Activated CD4-positive, alpha-beta T cell treated with anti-CD3 and anti-CD28 coated beads, Interleukin-2, amount 50 U/mL, for 48 hours (primary cell): ENCODE measurements around the gene HSD17B3.
"Not testable (repeated sequence)": the region's sequence is repeated elsewhere in the genome, so short reads cannot be mapped to it uniquely, and the experiment has no call there.

Experiments used
- DNase-seq, 2 experiments: peaks; one replicate each; pipeline ENCODE4 v3.0.0-alpha.2; 2020

HSD17B3 gene

DNA sequence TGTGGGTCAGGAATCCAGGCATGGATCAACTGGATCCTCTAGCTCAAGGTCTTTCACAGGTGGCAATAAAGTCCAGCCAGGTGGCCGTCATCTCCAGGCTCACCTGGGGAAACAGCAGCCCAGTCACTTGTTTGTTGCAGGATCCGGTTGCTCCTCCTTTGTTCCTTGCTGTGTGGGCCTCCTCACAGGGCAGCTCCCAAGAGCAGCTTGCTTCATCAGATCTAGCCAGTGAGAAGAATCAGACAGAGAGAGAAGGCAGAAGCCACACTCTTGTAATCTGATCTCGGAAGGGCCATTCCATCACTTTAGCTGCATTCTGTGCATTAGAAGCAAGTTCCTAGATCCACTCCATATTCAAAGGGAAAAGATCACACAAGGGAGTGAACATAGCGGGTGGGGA lies 3.2 kb upstream of the HSD17B3 start:
- no peak for DNase-seq

DNA sequence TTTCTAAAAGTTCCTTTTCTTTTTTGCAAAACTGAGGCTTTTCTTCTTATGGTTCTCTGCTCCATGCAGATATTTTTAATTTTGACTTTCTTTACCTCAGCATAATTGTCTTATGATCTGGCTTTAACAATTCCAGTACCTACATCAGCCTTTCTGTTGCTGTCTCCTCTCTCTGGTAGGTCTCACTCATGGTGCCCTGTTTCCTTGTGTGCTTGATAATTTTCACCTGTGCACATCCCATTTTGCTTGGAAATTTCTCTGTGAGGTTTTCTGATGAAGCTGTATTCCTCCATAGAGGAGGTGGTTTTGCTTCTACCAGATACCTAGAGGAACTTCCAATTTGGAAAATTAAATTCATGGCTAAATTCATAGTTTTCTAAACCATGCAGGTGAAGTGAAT lies 2.3 kb upstream of the HSD17B3 start:
- DNase-seq: no peak

DNA sequence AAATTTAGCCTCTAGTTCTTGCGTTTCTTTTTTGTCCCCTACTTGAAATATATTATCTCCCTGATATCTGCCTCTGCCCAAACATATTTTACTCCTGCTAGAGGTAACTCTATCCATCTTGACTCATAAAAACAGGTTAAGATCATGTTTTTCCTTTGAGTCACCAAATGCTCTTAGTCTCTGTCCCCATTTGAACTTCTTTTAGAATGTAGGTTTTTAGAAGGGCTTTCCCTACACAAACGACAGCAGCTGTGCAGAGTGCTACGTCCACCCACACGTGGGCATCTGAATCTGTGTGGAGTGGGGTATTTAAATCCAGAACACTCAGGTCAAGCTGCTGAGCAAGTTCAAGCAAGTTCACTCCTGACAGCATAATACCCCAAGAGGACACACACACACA lies 2.2 kb downstream of the HSD17B3 start:
- DNase-seq: no peak

DNA sequence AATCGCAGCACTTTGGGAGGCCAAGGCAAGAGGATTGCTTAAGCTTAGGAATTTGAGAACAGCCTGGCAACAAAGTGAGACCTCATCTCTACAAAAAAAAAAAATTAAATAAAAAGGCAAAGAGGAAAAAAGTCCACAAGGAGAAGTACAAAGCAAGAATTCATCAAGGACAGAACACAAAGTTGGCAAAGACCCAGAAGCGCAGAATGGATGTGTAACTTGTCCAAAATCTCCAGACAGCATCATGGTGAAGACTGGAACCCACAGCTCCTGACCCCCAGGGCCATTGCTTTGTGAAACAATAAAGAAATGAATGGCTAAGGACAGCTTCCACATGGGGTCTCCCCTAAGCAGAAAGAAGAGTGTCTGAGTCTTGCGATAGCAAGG lies 7.8 kb downstream of the HSD17B3 start:
- no peak for DNase-seq

DNA sequence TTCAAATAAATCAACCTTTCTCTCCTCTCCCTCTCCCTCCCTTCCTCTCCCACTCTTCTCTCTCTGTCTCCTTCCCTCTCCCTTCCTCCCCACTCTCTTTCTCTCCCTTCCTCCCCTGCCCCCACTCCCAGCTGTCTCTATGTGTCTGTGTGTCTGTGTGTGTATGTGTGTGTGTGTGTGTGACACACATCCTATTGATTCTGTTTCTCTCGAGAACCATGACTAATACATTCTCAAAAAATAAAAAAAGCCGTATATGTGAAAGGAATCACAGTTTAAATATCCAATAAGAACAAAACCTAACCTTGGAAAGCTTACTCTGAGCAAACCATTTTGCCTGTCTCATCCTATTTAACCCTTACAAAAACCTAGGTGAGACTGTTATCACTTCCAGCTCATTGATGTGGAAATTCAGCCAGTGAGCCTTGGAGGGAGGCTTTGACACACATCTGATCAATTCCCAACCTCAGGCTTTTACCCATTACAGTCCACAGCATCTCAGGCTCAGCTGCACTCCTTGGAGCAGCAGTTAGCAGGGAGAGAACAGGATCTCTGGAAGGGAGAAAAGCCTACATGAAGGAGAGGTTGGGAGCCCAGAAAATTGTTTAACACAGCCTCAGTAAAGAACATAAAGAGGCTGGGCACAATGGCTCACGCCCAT lies 8.3 kb downstream of the HSD17B3 start:
- no peak for DNase-seq

DNA sequence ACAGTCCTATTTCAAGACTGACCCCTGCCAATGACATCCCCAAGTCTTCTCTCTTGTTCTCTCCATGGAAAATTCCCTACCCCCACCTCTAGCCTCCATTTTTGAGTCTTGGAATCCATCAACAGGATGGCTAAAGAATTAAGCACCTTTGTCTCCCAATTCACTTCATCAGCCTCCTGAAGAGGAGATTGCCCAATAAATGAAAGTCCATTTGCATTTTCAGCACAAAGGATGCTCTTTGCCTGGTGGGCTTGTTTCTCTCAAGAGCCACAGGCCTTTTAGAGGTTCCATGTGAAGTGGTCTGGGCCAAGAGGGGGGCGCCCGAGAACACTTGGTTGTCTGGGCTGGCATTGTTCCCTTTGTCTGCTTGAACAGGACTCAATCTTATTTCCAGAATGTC lies 12.6 kb downstream of the HSD17B3 start:
- no peak for DNase-seq

DNA sequence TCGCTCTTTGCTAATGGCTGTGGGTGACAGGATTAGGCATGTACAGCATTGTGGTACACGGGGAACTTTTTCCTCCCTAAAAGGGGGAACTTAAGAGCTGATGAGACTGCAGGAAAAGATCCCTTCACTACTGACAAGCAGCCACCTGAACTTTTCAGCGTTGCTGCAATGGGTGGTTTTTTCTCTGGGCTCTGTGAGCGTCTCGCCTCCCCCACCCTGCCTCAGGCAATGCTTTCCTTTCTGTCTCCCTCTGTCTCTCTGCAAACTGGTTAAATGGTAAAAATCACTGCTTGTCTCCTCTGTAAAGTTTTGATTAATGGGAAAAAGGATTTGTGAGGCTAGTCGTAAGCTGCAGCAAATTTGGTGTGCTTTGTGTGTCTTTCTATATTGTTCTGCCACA lies 20.3 kb downstream of the HSD17B3 start:
- DNase-seq: no peak

DNA sequence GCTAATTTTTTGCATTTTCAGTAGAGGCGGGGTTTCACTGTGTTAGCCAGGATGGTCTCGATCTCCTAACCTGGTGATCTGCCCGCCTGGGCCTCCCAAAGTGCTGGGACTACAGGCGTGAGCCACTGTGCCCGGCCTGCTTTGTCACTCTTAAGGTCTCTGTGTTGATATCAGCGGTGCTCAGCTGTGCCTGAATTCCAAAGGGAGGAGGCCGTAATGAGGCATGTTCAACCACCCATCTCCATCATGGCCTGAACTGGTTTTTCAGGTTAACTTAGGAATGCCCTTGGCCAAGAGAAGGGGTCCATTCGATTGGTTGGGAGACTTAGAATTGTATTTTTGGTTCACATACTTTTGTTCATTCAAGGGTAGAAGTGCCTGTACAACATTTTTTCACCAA lies 22.0 kb downstream of the HSD17B3 start:
- no peak for DNase-seq

DNA sequence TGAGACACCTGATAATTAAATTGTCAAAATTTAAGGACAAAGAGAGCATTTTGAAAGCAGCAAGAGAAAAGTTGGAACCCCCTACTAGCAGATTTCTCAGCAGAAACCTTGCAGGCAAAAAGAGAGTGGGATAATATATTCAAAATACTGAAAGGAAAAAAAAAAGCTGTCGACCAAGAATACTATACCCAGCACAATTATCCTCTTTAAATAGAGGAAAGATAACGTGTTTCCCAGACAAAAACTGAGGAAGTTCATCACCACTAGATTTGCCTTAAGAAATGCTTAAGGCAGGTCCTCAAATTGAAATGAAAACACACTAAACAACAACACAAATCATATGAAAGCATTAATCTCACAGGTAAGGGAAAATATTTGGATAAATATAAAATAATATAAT lies 27.0 kb downstream of the HSD17B3 start:
- no peak for DNase-seq

DNA sequence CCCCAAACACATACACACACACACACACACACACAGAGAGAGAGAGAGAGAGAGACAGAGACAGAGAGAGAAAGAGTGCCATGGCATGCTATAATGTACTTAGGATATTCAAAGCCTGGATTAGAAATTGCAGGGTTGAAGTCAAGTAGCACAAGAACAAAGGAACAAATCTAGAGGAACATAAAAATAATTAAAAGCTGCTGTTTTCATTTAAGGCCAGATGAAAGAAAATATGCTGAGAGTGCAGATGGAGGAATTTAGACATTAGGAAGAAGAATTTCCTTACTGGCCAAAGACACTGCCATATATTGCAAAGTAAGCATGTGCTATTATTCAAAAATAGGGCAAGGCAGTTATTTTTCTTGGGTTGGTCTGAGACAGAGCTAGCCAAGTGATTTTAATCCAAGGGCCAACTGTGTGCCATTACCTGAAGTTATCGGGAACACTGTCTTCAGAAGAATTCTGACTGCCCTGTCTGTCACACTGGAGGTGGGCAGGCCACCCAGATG lies 31.7 kb downstream of the HSD17B3 start:
- DNase-seq: no peak

DNA sequence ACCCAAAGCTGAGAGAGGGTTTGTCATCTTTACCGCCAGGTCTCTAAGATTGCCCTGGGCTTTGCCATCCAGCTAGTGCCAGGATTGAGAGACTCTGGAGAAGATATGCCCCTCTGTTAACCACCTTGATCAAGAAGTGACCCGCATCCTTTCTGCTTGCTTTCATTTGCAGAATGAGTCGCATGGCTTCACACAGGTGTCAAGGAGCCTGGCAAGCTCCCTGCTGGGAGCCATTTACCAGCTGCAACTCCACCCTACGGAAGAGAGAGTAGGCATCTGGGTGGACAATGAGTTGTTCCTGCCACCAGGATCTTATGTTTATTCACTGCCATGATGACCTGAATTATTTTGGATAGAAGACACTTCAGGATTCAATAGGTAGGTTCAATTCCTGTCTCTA lies 43.0 kb downstream of the HSD17B3 start:
- no peak for DNase-seq

DNA sequence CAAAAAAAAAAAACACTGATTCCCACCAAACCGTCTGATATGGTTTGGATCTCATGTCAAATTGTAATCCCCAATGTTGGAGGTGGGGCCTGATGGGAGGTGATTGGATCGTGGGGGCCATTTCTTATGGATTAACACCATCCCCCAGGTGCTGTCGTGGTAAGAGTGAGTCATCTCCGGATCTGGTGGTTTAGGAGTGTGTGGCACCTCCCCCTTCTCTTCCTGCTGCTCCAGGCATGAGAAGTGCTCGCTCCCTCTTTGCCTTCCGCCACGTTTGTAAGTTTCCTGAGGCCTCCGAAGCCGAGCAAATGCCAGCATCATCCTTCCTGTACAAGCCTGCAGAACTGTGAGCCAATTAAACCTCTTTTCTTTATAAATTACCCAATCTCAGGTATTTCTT lies 45.2 kb downstream of the HSD17B3 start:
- DNase-seq: no peak

DNA sequence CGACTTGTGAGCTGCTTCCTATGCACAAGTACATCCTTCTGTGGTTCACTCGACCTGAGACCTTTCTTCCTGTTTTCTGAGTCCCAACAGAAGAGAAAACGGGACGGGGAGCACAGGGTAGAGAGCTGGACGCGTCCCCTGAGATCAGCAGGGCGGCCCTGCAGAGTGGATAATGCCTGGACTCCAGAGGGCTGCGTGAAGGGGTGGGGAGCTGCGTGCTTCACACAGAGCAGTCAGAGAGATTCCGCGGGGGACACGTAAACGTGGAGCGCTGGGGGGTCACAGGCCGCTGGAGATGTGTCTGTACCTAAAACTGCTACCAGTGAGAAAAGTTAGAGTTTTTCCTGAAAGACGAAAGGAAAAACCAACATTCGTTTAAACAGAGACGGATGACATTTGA lies 46.3 kb downstream of the HSD17B3 start:
- no peak for DNase-seq

DNA sequence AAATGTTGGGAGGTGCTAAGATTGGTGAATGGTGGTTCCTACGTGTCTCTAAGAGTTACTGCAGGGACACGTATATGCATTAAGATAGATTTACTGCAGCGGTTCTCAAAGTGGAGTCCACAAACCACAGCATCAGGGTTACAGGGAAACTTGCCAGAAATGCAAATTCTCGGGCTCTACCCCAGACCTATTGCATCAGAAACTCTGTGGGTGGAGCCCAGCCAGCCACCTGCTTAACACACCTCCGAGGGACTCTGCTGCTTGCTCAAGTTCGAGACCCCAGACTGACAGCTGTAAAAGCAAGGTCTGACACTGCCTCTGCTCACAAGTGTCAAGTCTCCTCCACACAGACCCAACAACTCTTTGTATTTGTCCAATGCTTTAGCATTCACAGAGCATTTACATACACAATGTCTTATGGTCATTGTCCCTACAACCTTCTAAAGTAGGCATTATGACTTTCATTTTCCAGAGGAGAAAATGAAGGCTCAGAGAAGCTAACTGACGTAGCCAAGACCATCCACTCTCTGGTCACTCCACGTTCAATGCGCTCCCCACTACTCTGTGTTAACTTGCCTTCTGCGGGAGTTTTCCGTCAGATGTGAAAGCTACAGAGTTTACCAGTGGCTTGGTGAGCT lies 48.8 kb downstream of the HSD17B3 start:
- DNase-seq: no peak

DNA sequence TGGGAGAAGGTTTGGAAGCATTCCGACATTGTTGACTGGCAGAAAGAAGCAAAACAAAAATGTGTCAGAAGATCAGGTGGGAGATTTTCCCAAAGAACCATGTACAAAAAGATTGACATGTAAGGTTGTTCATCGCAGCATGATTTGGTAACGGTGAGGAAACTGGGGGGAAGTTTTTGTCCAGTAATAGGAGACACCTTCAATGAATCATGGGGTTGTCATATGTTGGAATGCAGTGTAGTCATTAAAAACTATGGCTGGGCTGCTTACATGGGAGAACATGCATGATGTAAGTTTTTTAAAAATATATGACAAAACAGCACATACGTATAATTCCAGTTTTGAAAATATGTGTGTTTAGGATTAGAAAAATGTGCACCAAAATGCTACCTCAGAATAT lies 50.5 kb downstream of the HSD17B3 start:
- no peak for DNase-seq

DNA sequence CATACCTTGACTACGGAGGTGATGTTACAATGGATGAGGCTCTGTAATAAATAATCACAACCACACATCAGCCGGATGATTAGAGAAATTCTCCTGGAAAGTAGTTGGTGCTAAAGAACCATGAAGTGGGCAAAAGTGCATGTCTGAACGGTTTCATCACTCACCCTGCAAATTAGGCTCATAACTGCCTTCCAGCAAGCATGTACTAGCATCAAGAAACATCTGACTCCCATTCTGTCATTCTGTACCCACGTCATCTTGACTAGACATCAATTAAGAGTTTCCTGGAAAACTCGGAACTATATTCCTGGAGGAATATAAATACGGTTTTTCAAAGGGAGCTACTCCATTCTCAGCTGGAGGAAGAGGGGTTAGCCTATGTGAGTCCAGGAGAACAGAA lies 52.2 kb downstream of the HSD17B3 start:
- DNase-seq: no peak

DNA sequence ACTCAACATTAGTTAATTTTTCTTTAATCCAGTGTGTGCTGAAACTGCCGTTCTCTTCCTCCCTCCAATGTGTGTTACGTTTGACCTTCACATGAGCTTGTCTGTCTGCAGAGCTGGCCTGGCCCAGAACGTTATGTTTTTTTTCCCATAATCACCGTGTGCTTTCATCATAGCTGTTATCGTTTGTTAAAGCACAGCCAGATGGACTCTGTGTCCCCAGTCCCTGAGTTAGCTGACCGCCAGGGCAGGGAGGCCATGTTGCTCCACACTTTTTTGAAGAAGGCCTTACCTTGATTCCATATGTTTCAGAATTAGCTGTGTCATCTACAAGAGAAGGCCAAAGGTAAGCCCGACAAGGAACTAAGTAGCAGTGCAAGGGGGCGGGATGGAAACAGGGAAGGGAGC lies 55.7 kb downstream of the HSD17B3 start:
- no peak for DNase-seq

DNA sequence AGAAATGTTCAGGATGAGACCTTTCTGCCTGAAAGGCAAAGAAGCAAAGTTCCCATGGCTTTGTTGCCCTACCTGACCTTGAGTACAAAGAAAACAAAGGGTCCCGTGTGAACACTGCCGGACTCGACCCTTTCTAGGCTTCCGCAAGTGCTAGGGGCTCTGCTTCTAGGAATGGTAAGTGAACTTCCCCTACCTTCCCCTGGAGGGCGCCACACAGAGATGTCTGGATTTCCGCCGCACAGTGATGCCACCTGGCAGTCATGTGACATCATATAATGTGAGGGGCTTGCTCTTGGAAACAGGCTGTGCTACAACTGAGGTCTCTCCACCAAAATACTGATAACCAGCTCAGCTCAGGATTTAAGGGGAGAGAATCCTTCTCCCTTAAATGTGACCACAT lies 56.6 kb downstream of the HSD17B3 start:
- no peak for DNase-seq

DNA sequence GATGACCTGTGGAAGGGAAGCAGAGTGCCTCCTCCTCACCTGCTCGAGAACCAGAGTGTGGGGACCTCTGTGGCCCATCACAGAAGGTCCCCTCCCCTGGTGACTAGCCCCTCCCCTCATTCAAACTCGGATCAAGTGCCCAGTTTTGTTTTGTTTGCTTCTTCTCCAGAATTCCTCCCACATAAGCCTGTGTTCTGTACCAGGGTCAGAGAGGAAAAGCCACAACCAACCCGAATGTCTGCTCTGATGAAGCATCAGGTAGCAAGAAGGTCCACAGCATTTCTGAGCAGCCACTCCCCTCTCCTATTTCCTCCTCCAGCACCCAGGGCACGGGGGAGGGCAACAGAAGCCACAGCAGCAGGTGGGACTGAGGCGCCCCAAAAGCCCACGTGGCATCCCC lies 58.2 kb downstream of the HSD17B3 start:
- no peak for DNase-seq

DNA sequence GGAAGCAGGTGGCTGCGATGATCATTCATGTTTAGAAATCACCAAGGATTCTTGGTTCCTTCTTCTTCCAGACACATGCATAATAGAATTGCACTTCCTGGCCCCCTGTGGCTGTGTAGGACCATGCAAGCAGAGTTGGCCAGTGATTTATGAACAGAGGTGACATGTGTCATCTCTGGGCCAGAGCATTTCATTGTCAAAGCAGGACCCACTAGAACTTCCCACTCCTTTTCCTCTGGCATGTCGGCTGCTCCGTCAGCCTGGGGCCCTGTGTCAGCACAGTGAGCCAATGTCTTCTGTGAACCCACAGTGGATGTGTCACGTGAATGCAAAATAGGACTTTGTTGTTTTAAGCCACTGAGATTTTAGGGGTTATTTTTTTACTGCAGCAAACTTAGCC lies 59.2 kb downstream of the HSD17B3 start:
- no peak for DNase-seq

DNA sequence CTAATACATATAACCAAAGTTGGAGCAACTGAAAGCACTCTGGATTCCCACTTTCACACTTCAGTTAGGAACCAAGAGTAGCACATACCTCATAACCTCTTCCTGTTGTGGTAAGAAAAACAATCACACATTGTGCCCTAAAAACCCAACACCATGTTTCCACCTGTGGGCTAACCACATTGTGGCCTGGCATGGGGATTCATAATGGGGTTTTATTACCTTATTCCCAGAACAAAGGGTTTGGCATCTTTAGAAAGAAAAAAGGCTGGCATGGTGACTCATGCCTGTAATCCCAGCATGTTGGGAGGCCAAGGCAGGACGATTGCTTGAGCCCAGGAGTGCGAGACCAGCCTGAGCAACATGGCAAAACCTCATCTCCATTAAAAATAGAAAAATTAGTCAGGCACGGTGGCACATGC lies 60.6 kb downstream of the HSD17B3 start:
- peak; percentile 74 to 78 for DNase-seq

DNA sequence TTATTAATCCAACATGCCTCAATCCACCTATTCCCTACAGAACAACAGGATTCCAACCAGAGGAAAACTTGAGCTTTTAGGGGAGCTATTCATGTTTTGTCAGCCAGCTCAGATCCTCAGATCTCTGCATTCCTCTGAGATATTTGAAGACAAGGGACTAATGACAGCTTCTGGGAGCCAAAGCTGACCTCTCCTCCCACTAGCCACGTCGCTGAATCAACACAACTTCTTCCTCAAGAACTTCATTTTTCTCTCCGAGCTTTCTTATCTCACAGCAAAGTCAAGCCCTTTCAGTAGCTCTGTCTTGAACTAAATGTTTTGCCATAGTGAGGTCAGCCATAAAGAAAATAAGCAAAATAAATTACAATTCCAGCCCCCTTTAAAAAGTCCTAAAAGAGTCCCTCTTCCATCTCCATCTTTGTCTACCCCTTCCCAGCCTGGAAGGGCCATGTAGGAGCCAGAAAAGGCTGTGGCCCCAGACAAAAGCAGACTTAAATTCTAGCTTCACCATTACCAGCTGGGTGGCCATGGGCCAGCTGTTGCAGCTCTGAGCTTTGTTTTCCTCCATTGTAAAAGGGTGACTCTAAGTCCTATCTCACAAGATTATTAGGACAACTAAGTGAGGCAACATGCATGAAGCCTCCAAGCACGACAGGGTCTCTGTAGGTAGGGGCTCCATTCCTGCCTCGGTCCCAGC lies 65.0 kb downstream of the HSD17B3 start:
- no peak for DNase-seq

DNA sequence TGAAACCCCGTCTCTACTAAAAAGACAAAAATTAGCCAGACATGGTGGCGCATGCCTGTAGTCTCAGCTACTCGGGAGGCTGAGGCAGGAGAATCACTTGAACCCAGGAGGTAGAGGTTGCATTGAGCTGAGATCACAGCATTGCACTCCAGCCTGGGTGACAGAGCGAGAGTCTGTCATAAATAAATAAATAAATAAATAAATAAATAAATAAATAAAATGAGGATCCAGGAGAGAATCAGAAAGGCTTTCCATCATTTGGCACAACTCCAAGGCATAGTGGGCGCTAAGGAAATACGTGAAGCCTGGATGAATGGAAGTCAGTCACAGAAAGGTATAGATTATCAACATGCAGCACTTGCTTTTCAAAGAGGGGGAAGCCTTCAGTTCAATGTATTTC lies 65.6 kb downstream of the HSD17B3 start:
- DNase-seq: not testable (repeated sequence)

DNA sequence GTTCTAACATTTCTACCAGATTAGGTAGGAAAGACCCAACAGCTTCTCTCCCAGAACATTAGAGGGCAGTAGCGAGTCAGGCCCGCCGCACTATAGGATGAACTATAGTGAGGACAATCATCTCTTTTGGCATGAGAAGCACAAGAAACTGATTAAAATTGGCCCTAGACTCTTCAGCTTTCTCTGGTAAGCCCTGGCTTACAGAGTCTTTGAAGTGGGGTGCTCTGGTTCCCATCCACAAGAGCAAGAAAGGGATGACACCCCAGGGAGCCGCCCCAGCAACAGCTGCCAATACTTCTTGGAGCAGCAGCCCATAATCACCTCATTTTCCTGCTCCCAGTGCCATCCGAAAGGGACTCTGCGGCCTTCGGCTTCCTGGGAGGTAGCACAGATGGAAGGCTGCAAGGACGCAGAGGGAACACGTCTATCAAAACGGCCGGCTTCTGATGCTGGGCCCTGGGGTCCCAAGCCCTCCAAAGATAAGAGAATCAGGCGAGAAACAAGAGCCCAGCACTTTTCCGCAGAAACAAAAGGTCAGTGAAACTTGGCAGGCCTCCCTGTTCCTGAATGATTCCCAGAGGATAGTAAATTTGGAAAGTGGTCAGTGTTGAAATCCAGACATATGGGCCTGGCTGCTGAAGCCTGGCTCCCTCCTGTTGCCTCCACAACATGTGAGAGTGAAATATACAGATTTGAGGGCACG lies 69.3 kb downstream of the HSD17B3 start:
- DNase-seq: peak; percentile 37 to 48
